Cardiac fibroblast (primary cell): Measurements from ENCODE around the gene ERBIN.
A peak's percentile ranks its signal among the peaks of the same experiment; 100 is the strongest.

Experiments used
- DNase-seq, 2 donors: peaks; one replicate each; pipeline versions ENCODE4 v3.0.0 to v3.0.0-alpha.2; 2010; ENCODE audit warnings: low read depth in 2 of 2
- H3K4me3 ChIP-seq, 2 donors: replicated peaks in 1 of 2; 1 replicate in 1 of 2; 2 replicates in 1 of 2; pipeline ENCODE4 v1.5.1; 2011; ENCODE audit warnings: low read depth in 2 of 2, low read length in 2 of 2, mild to moderate bottlenecking in 2 of 2, moderate library complexity in 1 of 2
- TF ChIP-seq, protein P1 (sequence below): IDR thresholded peaks from one replicate; pipeline ENCODE4 v1.5.1; 2011; ENCODE audit warnings: low read depth, mild to moderate bottlenecking, low read length, inconsistent platforms

The ERBIN gene

DNA sequence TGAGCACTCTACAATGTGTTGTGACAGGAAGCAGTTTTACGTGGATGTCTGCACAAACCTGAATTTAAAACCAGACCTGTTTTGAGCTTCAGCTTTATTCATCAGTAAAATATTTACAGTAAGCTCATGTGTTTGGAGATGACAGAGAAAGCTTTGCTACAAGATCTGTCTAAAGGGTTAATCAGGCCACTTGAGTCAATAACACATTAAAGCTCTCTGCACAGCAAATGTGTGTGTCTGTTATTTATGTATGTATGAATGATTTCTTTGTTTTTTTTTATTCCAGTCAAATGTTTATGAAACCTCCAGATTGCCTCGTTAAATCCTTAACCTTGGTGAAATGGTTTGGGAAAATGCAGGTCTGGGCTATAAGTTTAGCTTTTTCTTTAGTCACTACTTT lies 140.5 kb downstream of the ERBIN start:
- TF ChIP-seq, protein P1, sequence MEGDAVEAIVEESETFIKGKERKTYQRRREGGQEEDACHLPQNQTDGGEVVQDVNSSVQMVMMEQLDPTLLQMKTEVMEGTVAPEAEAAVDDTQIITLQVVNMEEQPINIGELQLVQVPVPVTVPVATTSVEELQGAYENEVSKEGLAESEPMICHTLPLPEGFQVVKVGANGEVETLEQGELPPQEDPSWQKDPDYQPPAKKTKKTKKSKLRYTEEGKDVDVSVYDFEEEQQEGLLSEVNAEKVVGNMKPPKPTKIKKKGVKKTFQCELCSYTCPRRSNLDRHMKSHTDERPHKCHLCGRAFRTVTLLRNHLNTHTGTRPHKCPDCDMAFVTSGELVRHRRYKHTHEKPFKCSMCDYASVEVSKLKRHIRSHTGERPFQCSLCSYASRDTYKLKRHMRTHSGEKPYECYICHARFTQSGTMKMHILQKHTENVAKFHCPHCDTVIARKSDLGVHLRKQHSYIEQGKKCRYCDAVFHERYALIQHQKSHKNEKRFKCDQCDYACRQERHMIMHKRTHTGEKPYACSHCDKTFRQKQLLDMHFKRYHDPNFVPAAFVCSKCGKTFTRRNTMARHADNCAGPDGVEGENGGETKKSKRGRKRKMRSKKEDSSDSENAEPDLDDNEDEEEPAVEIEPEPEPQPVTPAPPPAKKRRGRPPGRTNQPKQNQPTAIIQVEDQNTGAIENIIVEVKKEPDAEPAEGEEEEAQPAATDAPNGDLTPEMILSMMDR: no peak
- no peak for DNase-seq
- H3K4me3 ChIP-seq: no peak overlapping the region

- no peak overlapping the region for H3K4me3 ChIP-seq
- no peak for DNase-seq
- TF ChIP-seq, protein P1: no peak
Measured at GRCh38 chr5:66072031-66072430, 145.7 kb downstream of the ERBIN start.

DNA sequence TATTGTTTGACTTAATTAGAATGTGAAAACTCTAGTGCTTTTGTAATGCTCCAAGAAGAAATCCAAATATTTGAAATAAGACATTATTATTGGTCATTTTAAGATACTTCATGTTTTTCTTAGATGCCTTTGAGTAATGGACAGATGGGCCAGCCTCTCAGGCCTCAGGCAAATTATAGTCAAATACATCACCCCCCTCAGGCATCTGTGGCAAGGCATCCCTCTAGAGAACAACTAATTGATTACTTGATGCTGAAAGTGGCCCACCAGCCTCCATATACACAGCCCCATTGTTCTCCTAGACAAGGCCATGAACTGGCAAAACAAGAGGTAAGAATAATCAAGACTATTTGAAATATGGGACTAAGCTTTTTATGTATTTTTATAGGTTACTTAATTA lies 148.5 kb downstream of the ERBIN start:
- TF ChIP-seq, protein P1: no peak
- no peak overlapping the region for H3K4me3 ChIP-seq

GRCh38 chr5:66080664-66081063 lies 154.3 kb downstream of the ERBIN start:
- TF ChIP-seq, protein P1: no peak
- DNase-seq: peak; percentile 7 to 22
- H3K4me3 ChIP-seq: no peak overlapping the region

More for the DNA sequence above, 148.5 kb downstream of the ERBIN start:
- no peak for DNase-seq

- DNase-seq: no peak
- TF ChIP-seq, protein P1: no peak
Measured at GRCh38 chr5:66089384-66089783, 163.0 kb downstream of the ERBIN start.

DNA sequence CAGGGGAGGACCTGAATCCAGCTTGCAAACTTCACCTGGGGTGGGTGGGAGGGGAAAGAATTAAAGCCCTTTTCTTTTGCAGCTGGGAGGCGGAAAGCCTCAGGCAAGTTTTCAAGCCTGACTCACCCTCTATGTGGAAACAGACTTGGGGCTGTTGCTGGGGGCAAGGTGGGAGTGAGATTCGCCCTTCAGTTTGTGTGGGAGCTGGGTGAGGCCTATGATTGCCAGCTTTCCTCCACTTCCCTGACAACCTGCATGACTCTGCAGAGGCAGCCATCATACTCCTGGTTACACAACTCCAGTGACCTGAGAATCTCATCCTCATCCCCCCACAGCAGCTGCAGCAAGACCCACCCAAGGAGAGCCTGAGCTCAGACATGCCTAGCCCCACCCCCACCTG lies 174.5 kb downstream of the ERBIN start:
- H3K4me3 ChIP-seq: no peak overlapping the region
- no peak for DNase-seq
- TF ChIP-seq, protein P1: no peak

More at GRCh38 chr5:66089384-66089783, 163.0 kb downstream of the ERBIN start:
- H3K4me3 ChIP-seq: no peak overlapping the region

GRCh38 chr5:66113160-66113559 lies 186.8 kb downstream of the ERBIN start:
- H3K4me3 ChIP-seq: no peak overlapping the region
- peak; percentile 23 to 87 for DNase-seq
- TF ChIP-seq, protein P1: no peak
